ENCODE data around the gene TEX264. TPM values are rescaled to one million over a fixed set of nuclear protein-coding genes. Genes with fewer than 3 reads are reported as not detected.

The TEX264 gene
- total and polyA plus RNA-seq, 2 experiments from 2014 or later = 10.0 to 13.3 TPM

GRCh38 chr3:51720292-51721061, 49.4 kb downstream of the TEX264 start:
- no peaks in the 10 kb centered on the region for H3K27me3 ChIP-seq (ENCODE audit: insufficient read depth)
- no peak for ATAC-seq
- H4K20me1 ChIP-seq (replicated peaks; ENCODE audit: insufficient read depth) = no peaks in the 10 kb centered on the region
- no peak for DNase-seq (ENCODE audit: low spot score)
- H3K79me2 ChIP-seq (replicated peaks; ENCODE audit: insufficient read depth) = no peaks in the 10 kb centered on the region
- peaks cover 31% of the 10 kb centered on the region for H3K4me1 Mint-ChIP-seq
- H3K4me1 ChIP-seq (ENCODE audit: insufficient read depth) = 0 out of 2 replicates have a peak, but pooled peaks cover 3% of the 10 kb centered on the region
- no peak overlapping the region; the same call in 1 of the 2 replicates for H2AFZ ChIP-seq
- H3K4me3 Mint-ChIP-seq = no peak overlapping the region
- no peak overlapping the region for H3K4me3 ChIP-seq
- no peaks in the 10 kb centered on the region for H3K36me3 Mint-ChIP-seq (ENCODE audit: low read depth)
- peaks cover 11% of the 10 kb centered on the region for H3K27me3 Mint-ChIP-seq (ENCODE audit: insufficient read depth, low read depth, poor library complexity)
- H3K36me3 ChIP-seq (ENCODE audit: insufficient read depth) = no peaks in the 10 kb centered on the region
- H3K4me2 ChIP-seq = no peak overlapping the region
- no peak overlapping the region for H3K27ac ChIP-seq (ENCODE audit: low read depth)
- H3F3A ChIP-seq (replicated peaks; ENCODE audit: low read depth) = no peaks in the 10 kb centered on the region
- H3K27ac Mint-ChIP-seq = no peak overlapping the region; the same call in 1 of the 2 replicates
- no peaks in the 10 kb centered on the region for H3K9me2 ChIP-seq (ENCODE audit: insufficient read depth)
- no peaks in the 10 kb centered on the region for H3K9me3 Mint-ChIP-seq
- no peak for TF ChIP-seq POLR2AphosphoS5 (IDR thresholded peaks at IDR 0.05; ENCODE audit: low read depth)
- no peak for TF ChIP-seq ETS1 (IDR thresholded peaks at IDR 0.05)

GRCh38 chr3:51721062-51721745, 50.2 kb downstream of the TEX264 start:
- no peak overlapping the region for H3K4me2 ChIP-seq
- no peak for ATAC-seq
- H3K27ac ChIP-seq (ENCODE audit: low read depth) = no peak overlapping the region
- no peaks in the 10 kb centered on the region for H3K27me3 ChIP-seq (ENCODE audit: insufficient read depth)
- peak overlapping the region; percentile 59; the same call in 1 of the 2 replicates for H2AFZ ChIP-seq
- H3K4me3 ChIP-seq = no peak overlapping the region
- no peaks in the 10 kb centered on the region for H3K79me2 ChIP-seq (replicated peaks; ENCODE audit: insufficient read depth)
- no peaks in the 10 kb centered on the region for H3K9me2 ChIP-seq (ENCODE audit: insufficient read depth)
- H3K4me1 Mint-ChIP-seq = peaks cover 30% of the 10 kb centered on the region
- H4K20me1 ChIP-seq (replicated peaks; ENCODE audit: insufficient read depth) = no peaks in the 10 kb centered on the region
- H3F3A ChIP-seq (replicated peaks; ENCODE audit: low read depth) = no peaks in the 10 kb centered on the region
- 0 out of 2 replicates have a peak, but pooled peaks cover 3% of the 10 kb centered on the region for H3K4me1 ChIP-seq (ENCODE audit: insufficient read depth)
- DNase-seq (ENCODE audit: low spot score) = no peak
- H3K27ac Mint-ChIP-seq = no peak overlapping the region
- no peaks in the 10 kb centered on the region for H3K36me3 Mint-ChIP-seq (ENCODE audit: low read depth)
- H3K27me3 Mint-ChIP-seq (ENCODE audit: insufficient read depth, low read depth, poor library complexity) = peaks cover 7% of the 10 kb centered on the region
- H3K4me3 Mint-ChIP-seq = no peak overlapping the region
- no peaks in the 10 kb centered on the region for H3K9me3 Mint-ChIP-seq
- H3K36me3 ChIP-seq (ENCODE audit: insufficient read depth) = no peaks in the 10 kb centered on the region
- TF ChIP-seq ZNF331 (CRISPR knock-in tag; IDR thresholded peaks at IDR 0.05; ENCODE audit: low read depth) (no peak), CREB1 (CRISPR knock-in tag; IDR thresholded peaks at IDR 0.05; ENCODE audit: low read depth) (no peak), POLR2AphosphoS5 (IDR thresholded peaks at IDR 0.05; ENCODE audit: low read depth) (no peak), ETS1 (IDR thresholded peaks at IDR 0.05) (no peak), STAT1 (IDR thresholded peaks at IDR 0.05; ENCODE audit: unreplicated experiment) (no peak), JUNB (IDR thresholded peaks at IDR 0.05; ENCODE audit: unreplicated experiment) (no peak), EZH2phosphoT487 (IDR thresholded peaks at IDR 0.05; ENCODE audit: unreplicated experiment) (no peak), ZNF462 (CRISPR knock-in tag; IDR thresholded peaks at IDR 0.05) (no peak), CTCF (conservative IDR thresholded peaks at IDR 0.05; ENCODE audit: low read depth in 2 of 2) (no peak)

Data from GM23338 (cell line).